Measurements from ENCODE around the gene TRAK2.

DNA sequence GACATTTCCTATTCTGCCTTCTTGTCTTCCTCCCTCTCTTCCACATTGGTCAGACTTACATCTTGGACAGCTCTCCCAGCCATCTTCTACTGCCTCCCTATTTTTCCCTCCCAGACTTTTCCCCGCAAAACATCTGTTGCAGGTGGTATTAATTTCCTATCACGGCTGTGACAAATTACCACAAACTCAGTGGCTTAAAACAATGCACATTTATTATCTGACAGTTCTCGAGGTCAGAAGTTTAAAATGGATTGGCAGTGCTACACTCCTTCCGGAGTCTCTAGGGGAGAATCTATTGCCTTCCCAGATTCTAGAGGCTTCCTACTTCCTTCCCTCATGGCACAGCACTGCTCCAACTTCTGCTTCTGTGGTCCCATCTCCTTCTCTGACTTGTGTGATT is 33.5 kb upstream of the TRAK2 start:
- no peak for TF ChIP-seq NFIC (IDR thresholded peaks at IDR 0.05; ENCODE audit: borderline replicate concordance)
- TF ChIP-seq, protein P1, sequence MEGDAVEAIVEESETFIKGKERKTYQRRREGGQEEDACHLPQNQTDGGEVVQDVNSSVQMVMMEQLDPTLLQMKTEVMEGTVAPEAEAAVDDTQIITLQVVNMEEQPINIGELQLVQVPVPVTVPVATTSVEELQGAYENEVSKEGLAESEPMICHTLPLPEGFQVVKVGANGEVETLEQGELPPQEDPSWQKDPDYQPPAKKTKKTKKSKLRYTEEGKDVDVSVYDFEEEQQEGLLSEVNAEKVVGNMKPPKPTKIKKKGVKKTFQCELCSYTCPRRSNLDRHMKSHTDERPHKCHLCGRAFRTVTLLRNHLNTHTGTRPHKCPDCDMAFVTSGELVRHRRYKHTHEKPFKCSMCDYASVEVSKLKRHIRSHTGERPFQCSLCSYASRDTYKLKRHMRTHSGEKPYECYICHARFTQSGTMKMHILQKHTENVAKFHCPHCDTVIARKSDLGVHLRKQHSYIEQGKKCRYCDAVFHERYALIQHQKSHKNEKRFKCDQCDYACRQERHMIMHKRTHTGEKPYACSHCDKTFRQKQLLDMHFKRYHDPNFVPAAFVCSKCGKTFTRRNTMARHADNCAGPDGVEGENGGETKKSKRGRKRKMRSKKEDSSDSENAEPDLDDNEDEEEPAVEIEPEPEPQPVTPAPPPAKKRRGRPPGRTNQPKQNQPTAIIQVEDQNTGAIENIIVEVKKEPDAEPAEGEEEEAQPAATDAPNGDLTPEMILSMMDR (IDR thresholded peaks at IDR 0.05): no peak
- no peak for TF ChIP-seq NRF1 (IDR thresholded peaks at IDR 0.05; ENCODE audit: low read depth, low read length)
- no peak for TF ChIP-seq SIN3A (IDR thresholded peaks at IDR 0.05; ENCODE audit: borderline replicate concordance, low read depth, low read length)
- TF ChIP-seq POLR2AphosphoS5 (IDR thresholded peaks at IDR 0.05; ENCODE audit: low read depth, low read length): peak; percentile 52
- TF ChIP-seq, protein P2, sequence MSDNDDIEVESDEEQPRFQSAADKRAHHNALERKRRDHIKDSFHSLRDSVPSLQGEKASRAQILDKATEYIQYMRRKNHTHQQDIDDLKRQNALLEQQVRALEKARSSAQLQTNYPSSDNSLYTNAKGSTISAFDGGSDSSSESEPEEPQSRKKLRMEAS (IDR thresholded peaks at IDR 0.05; ENCODE audit: low read depth): no peak
- TF ChIP-seq TEAD4 (IDR thresholded peaks at IDR 0.05; ENCODE audit: borderline replicate concordance, insufficient read depth): no peak
- TF ChIP-seq ELF1 (IDR thresholded peaks at IDR 0.05): no peak
- no peak for TF ChIP-seq CHD2 (IDR thresholded peaks at IDR 0.05; ENCODE audit: low read length, partially characterized antibody)
- TF ChIP-seq FOXM1 (IDR thresholded peaks at IDR 0.05; ENCODE audit: low read depth): no peak
- no peak for TF ChIP-seq JUND (IDR thresholded peaks at IDR 0.05)
- TF ChIP-seq EZH2phosphoT487 (IDR thresholded peaks at IDR 0.05; ENCODE audit: borderline replicate concordance, low read depth): no peak
